MM.1S (cell line): Measurements from ENCODE around the gene BMPER.
A peak's percentile ranks its signal among the peaks of the same experiment; 100 is the strongest.

Experiments used
- DNase-seq: peaks from one replicate; pipeline ENCODE4 v3.0.0-alpha.2; 2015
- H2AFZ ChIP-seq: fragments of 300-600 bp; sonication (generic); 2 replicates; pipeline ENCODE4 v1.6.0; 2016; ENCODE audit warnings: antibody characterized with exemption, low read length
- H3F3A ChIP-seq: fragments of 300-600 bp; sonication (generic); 2 replicates; pipeline ENCODE4 v1.6.1; 2016; ENCODE audit warnings: mild to moderate bottlenecking, antibody characterized with exemption, low read length, moderate library complexity, mixed read lengths; ENCODE audit not compliant: insufficient read depth
- H3K27ac ChIP-seq: fragments of 300-600 bp; sonication (generic); 2 replicates; pipeline ENCODE4 v1.5.1; 2016; ENCODE audit warnings: mild to moderate bottlenecking, low read length
- H3K27me3 ChIP-seq: fragments of 300-600 bp; sonication (generic); replicated peaks from 2 replicates; pipeline ENCODE4 v1.6.0; 2016; ENCODE audit warnings: low read length; ENCODE audit not compliant: insufficient read depth
- H3K36me3 ChIP-seq: fragments of 300-600 bp; sonication (generic); replicated peaks from 2 replicates; pipeline ENCODE4 v1.6.1; 2016; ENCODE audit warnings: mild to moderate bottlenecking, low read length, mixed read lengths; ENCODE audit not compliant: insufficient read depth
- H3K4me1 ChIP-seq: fragments of 300-600 bp; sonication (generic); 2 replicates; pipeline ENCODE4 v1.6.1; 2016; ENCODE audit warnings: low read length, mixed read lengths
- H3K4me2 ChIP-seq: fragments of 300-600 bp; sonication (generic); 2 replicates; pipeline ENCODE4 v1.6.0; 2016; ENCODE audit warnings: low read depth, low read length
- H3K4me3 ChIP-seq: fragments of 300-600 bp; sonication (generic); 2 replicates; pipeline ENCODE4 v1.5.1; 2016; ENCODE audit warnings: low read length, mixed read lengths
- H3K79me2 ChIP-seq: fragments of 300-600 bp; sonication (generic); 2 replicates; pipeline ENCODE4 v1.6.1; 2016; ENCODE audit warnings: mixed run types, low read length, mixed read lengths
- H3K9ac ChIP-seq: fragments of 300-600 bp; sonication (generic); 2 replicates; pipeline ENCODE4 v1.6.1; 2016; ENCODE audit warnings: low read length, mixed read lengths
- H3K9me2 ChIP-seq: fragments of 300-600 bp; sonication (generic); replicated peaks from 2 replicates; pipeline ENCODE4 v1.6.1; 2016; ENCODE audit warnings: mild to moderate bottlenecking, low read length, mixed read lengths; ENCODE audit not compliant: insufficient read depth
- H3K9me3 ChIP-seq: fragments of 300-600 bp; sonication (generic); replicated peaks from 2 replicates; pipeline ENCODE4 v1.6.1; 2016; ENCODE audit warnings: mild to moderate bottlenecking, low read length, mixed read lengths; ENCODE audit not compliant: insufficient read depth
- H4K20me1 ChIP-seq: fragments of 300-600 bp; sonication (generic); 2 replicates; pipeline ENCODE4 v1.6.1; 2016; ENCODE audit warnings: mild to moderate bottlenecking, low read length, moderate library complexity, mixed read lengths; ENCODE audit not compliant: insufficient read depth
- EZH2 ChIP-seq: fragments of 300-600 bp; sonication (generic); optimal IDR thresholded peaks from 2 replicates; pipeline ENCODE3; 2017; ENCODE audit warnings: low read depth, mild to moderate bottlenecking, antibody characterized with exemption, low read length, mixed read lengths
- EZH2phosphoT487 ChIP-seq: fragments of 300-600 bp; sonication (generic); IDR thresholded peaks from 2 replicates; pipeline ENCODE4 v1.6.1; 2018; ENCODE audit warnings: antibody characterized with exemption, low read length
- TF ChIP-seq, protein P1 (sequence below): fragments of 300-600 bp; sonication (generic); IDR thresholded peaks from 2 replicates; pipeline ENCODE4 v1.5.1; 2016; ENCODE audit warnings: antibody characterized with exemption, low read length, mixed read lengths

The BMPER gene

GRCh38 chr7:34133356-34133982, 228.1 kb downstream of the BMPER start:
- Histone ChIP-seq H3K9me3 (no peaks in the 10 kb centered on the region), H3K4me2 (no peak overlapping the region), H3K27me3 (no peaks in the 10 kb centered on the region), H3K9ac (no peak overlapping the region), H3K27ac (no peak overlapping the region), H3K4me1 (no peaks in the 10 kb centered on the region), H3K4me3 (no peak overlapping the region), H4K20me1 (no peaks in the 10 kb centered on the region), H3K36me3 (no peaks in the 10 kb centered on the region), H3K79me2 (no peaks in the 10 kb centered on the region), H3F3A (no peaks in the 10 kb centered on the region), H2AFZ (no peak overlapping the region), H3K9me2 (no peaks in the 10 kb centered on the region)
- no peak for DNase-seq
- TF ChIP-seq EZH2phosphoT487, result no peak
- TF ChIP-seq EZH2, result no peak
- TF ChIP-seq, protein P1, sequence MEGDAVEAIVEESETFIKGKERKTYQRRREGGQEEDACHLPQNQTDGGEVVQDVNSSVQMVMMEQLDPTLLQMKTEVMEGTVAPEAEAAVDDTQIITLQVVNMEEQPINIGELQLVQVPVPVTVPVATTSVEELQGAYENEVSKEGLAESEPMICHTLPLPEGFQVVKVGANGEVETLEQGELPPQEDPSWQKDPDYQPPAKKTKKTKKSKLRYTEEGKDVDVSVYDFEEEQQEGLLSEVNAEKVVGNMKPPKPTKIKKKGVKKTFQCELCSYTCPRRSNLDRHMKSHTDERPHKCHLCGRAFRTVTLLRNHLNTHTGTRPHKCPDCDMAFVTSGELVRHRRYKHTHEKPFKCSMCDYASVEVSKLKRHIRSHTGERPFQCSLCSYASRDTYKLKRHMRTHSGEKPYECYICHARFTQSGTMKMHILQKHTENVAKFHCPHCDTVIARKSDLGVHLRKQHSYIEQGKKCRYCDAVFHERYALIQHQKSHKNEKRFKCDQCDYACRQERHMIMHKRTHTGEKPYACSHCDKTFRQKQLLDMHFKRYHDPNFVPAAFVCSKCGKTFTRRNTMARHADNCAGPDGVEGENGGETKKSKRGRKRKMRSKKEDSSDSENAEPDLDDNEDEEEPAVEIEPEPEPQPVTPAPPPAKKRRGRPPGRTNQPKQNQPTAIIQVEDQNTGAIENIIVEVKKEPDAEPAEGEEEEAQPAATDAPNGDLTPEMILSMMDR, result no peak

GRCh38 chr7:34133983-34134782, 228.8 kb downstream of the BMPER start:
- Histone ChIP-seq H3K9me3 (no peaks in the 10 kb centered on the region), H3K36me3 (no peaks in the 10 kb centered on the region), H3K4me3 (no peak overlapping the region), H3K9me2 (no peaks in the 10 kb centered on the region), H3K9ac (no peak overlapping the region), H3K4me2 (no peak overlapping the region), H3K27me3 (no peaks in the 10 kb centered on the region), H4K20me1 (no peaks in the 10 kb centered on the region), H3F3A (no peaks in the 10 kb centered on the region), H3K4me1 (no peaks in the 10 kb centered on the region), H3K79me2 (no peaks in the 10 kb centered on the region), H2AFZ (no peak overlapping the region), H3K27ac (no peak overlapping the region)
- peak; percentile 36 for DNase-seq
- TF ChIP-seq EZH2phosphoT487, result no peak
- TF ChIP-seq, protein P1, result peak; percentile 59
- no peak for TF ChIP-seq EZH2

DNA sequence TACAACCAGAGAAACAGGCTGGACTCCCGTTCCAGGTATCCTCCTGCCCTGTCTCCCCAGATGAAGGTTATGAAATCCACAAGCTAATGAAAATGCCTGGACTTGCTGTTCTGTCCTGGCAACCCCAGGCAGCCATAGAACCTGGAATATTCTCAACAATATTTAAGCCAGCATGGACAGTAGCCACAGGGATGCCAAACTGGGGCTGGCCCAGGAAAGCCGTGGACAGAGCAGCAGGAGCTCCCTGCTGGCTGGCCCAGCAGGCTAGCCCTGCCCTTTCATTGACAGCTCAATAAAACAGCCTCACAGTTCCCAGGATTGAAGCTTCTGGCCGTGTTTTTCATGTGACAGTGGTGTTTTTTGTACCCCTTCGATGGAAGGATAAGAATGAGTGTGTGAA, 230.6 kb downstream of the BMPER start:
- Histone ChIP-seq H3K79me2 (no peaks in the 10 kb centered on the region), H3K9me2 (no peaks in the 10 kb centered on the region), H2AFZ (no peak overlapping the region), H3K9me3 (no peaks in the 10 kb centered on the region), H3F3A (no peaks in the 10 kb centered on the region), H3K4me2 (no peak overlapping the region), H3K9ac (no peak overlapping the region), H3K27ac (no peak overlapping the region), H3K4me3 (no peak overlapping the region), H3K27me3 (no peaks in the 10 kb centered on the region), H4K20me1 (no peaks in the 10 kb centered on the region), H3K36me3 (no peaks in the 10 kb centered on the region), H3K4me1 (no peaks in the 10 kb centered on the region)
- TF ChIP-seq EZH2phosphoT487 (no peak), EZH2 (no peak)
- TF ChIP-seq, protein P1, result no peak
- DNase-seq, result no peak
